Hepatocyte (in vitro differentiated cells): Measurements from ENCODE around the gene CDC25C. TPM values are rescaled to one million over a fixed set of nuclear protein-coding genes. Genes with fewer than 3 reads are reported as not detected.

Experiments used
- DNase-seq: peaks from one replicate; pipeline ENCODE4 v3.0.0-alpha.2; 2016; ENCODE audit warnings: low spot score
- H2AFZ ChIP-seq: fragments of 200-600 bp; sonication (generic); 2 replicates; pipeline ENCODE4 v1.6.0; 2016; ENCODE audit warnings: antibody characterized with exemption, mild to moderate bottlenecking
- H3K27ac ChIP-seq: fragments of 200-600 bp; sonication (generic); 2 replicates; pipeline ENCODE4 v1.5.1; 2016; ENCODE audit warnings: mild to moderate bottlenecking
- H3K27me3 ChIP-seq: fragments of 200-600 bp; sonication (generic); 2 replicates; pipeline ENCODE4 v1.6.1; 2016
- H3K36me3 ChIP-seq: fragments of 200-600 bp; sonication (generic); replicated peaks from 2 replicates; pipeline ENCODE4 v1.5.1; 2016; ENCODE audit warnings: low read depth; ENCODE audit not compliant: insufficient read depth
- H3K4me1 ChIP-seq: fragments of 200-600 bp; sonication (generic); 2 replicates; pipeline ENCODE4 v1.5.1; 2016; ENCODE audit warnings: mild to moderate bottlenecking, moderate library complexity; ENCODE audit not compliant: insufficient read depth
- H3K4me2 ChIP-seq: fragments of 200-600 bp; sonication (generic); 2 replicates; pipeline ENCODE4 v1.6.0; 2016
- H3K4me3 ChIP-seq: fragments of 200-600 bp; sonication (generic); 2 replicates; pipeline ENCODE4 v1.5.1; 2016; ENCODE audit warnings: mild to moderate bottlenecking
- H3K79me2 ChIP-seq: fragments of 200-600 bp; sonication (generic); 2 replicates; pipeline ENCODE4 v1.6.0; 2017; ENCODE audit warnings: mild to moderate bottlenecking
- H3K9me2 ChIP-seq: fragments of 200-600 bp; sonication (generic); replicated peaks from 2 replicates; pipeline ENCODE4 v1.6.0; 2017; ENCODE audit warnings: mild to moderate bottlenecking; ENCODE audit not compliant: insufficient read depth
- H3K9me3 ChIP-seq: fragments of 200-600 bp; sonication (generic); 2 replicates; pipeline ENCODE4 v1.5.1; 2016; ENCODE audit warnings: low read depth, mild to moderate bottlenecking
- H4K20me1 ChIP-seq: fragments of 200-600 bp; sonication (generic); 2 replicates; pipeline ENCODE4 v1.6.0; 2016; ENCODE audit warnings: mild to moderate bottlenecking; ENCODE audit not compliant: insufficient read depth, poor library complexity, severe bottlenecking
- EZH2 ChIP-seq: fragments of 200-600 bp; sonication (generic); IDR thresholded peaks from 2 replicates; pipeline ENCODE4 v1.6.1; 2016; ENCODE audit warnings: antibody characterized with exemption, mild to moderate bottlenecking, borderline replicate concordance
- EZH2phosphoT487 ChIP-seq: fragments of 200-600 bp; sonication (generic); IDR thresholded peaks from one replicate; pipeline ENCODE4 v1.6.1; 2018; ENCODE audit warnings: antibody characterized with exemption, mild to moderate bottlenecking, low read depth, moderate library complexity; ENCODE audit not compliant: unreplicated experiment, severe bottlenecking
- WGBS: methylation state at CpG from one replicate; pipeline ENCODE4 v1.1.6; 2016; ENCODE audit warnings: low lambda C conversion rate; ENCODE audit errors: missing lambda C conversion rate; 5-methylcytosine and 5-hydroxymethylcytosine counted together
- polyA plus RNA-seq: library from polyadenylated mRNA; unstranded; fragments of >200 nt; fragmentation: Nextera tagmentation; extraction: Ambion mirVana; gene quantifications from 2 replicates; pipeline ENCODE4 v1.2.1, GENCODE V29; 2016
- total RNA-seq: library from RNA; depleted of rRNA; stranded (reverse); fragments of >200 nt; gene quantifications from 2 replicates; pipeline ENCODE4 v1.2.3, GENCODE V29; 2014
- TF ChIP-seq, protein P1 (sequence below): fragments of 200-600 bp; sonication (generic); IDR thresholded peaks from 2 replicates; pipeline ENCODE4 v1.5.1; 2016; ENCODE audit warnings: antibody characterized with exemption, mild to moderate bottlenecking; ENCODE audit not compliant: poor library complexity

The CDC25C gene
- total and polyA plus RNA-seq, 2 experiments from 2014 or later = 1.6 to 3.7 TPM

- H3K27me3 ChIP-seq = no peaks in the 10 kb centered on the region
- H3K79me2 ChIP-seq = peaks cover 100% of the 10 kb centered on the region
- no peak overlapping the region for H3K27ac ChIP-seq
- no peak overlapping the region for H2AFZ ChIP-seq
- no peak for TF ChIP-seq EZH2phosphoT487
- TF ChIP-seq, protein P1, sequence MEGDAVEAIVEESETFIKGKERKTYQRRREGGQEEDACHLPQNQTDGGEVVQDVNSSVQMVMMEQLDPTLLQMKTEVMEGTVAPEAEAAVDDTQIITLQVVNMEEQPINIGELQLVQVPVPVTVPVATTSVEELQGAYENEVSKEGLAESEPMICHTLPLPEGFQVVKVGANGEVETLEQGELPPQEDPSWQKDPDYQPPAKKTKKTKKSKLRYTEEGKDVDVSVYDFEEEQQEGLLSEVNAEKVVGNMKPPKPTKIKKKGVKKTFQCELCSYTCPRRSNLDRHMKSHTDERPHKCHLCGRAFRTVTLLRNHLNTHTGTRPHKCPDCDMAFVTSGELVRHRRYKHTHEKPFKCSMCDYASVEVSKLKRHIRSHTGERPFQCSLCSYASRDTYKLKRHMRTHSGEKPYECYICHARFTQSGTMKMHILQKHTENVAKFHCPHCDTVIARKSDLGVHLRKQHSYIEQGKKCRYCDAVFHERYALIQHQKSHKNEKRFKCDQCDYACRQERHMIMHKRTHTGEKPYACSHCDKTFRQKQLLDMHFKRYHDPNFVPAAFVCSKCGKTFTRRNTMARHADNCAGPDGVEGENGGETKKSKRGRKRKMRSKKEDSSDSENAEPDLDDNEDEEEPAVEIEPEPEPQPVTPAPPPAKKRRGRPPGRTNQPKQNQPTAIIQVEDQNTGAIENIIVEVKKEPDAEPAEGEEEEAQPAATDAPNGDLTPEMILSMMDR = no peak
- TF ChIP-seq EZH2 = no peak
- H3K4me1 ChIP-seq = no peaks in the 10 kb centered on the region
- peak overlapping the region; percentile 34 for H3K4me2 ChIP-seq
- H3K9me3 ChIP-seq = no peaks in the 10 kb centered on the region
- DNase-seq = no peak
- H4K20me1 ChIP-seq = peaks cover 88% of the 10 kb centered on the region
- H3K36me3 ChIP-seq = no peaks in the 10 kb centered on the region
- no peak overlapping the region for H3K4me3 ChIP-seq
- no peaks in the 10 kb centered on the region for H3K9me2 ChIP-seq
- WGBS = 59% methylated on average over 4 of the region's 4 CpGs
These were observed 35.2 kb upstream of the CDC25C start for GRCh38 chr5:138366632-138367382.

GRCh38 chr5:138364576-138364975, 33.0 kb upstream of the CDC25C start:
- TF ChIP-seq EZH2 (no peak), EZH2phosphoT487 (no peak)
- TF ChIP-seq, protein P1 = no peak
- H3K79me2 ChIP-seq = peaks cover 100% of the 10 kb centered on the region
- 77% methylated on average over 1 of the region's 1 CpG for WGBS

GRCh38 chr5:138360941-138361452, 29.4 kb upstream of the CDC25C start:
- DNase-seq = no peak
- no peaks in the 10 kb centered on the region for H3K4me1 ChIP-seq
- no peak overlapping the region for H3K27ac ChIP-seq
- H3K79me2 ChIP-seq = peaks cover 100% of the 10 kb centered on the region
- H4K20me1 ChIP-seq = peaks cover 85% of the 10 kb centered on the region
- H3K4me3 ChIP-seq = no peak overlapping the region
- H2AFZ ChIP-seq = no peak overlapping the region
- no peak overlapping the region for H3K4me2 ChIP-seq
- no peaks in the 10 kb centered on the region for H3K27me3 ChIP-seq
- WGBS = 95% methylated on average over 1 of the region's 1 CpG
- no peaks in the 10 kb centered on the region for H3K36me3 ChIP-seq
- TF ChIP-seq, protein P1 = no peak
- TF ChIP-seq EZH2phosphoT487 = no peak
- no peak for TF ChIP-seq EZH2
- H3K9me3 ChIP-seq = no peaks in the 10 kb centered on the region
- no peaks in the 10 kb centered on the region for H3K9me2 ChIP-seq

More at GRCh38 chr5:138364576-138364975, 33.0 kb upstream of the CDC25C start:
- no peak overlapping the region for H2AFZ ChIP-seq
- no peaks in the 10 kb centered on the region for H3K36me3 ChIP-seq
- no peak overlapping the region for H3K27ac ChIP-seq
- no peaks in the 10 kb centered on the region for H3K9me3 ChIP-seq
- no peaks in the 10 kb centered on the region for H3K4me1 ChIP-seq
- H3K27me3 ChIP-seq = no peaks in the 10 kb centered on the region
- H3K4me2 ChIP-seq = no peak overlapping the region
- H3K9me2 ChIP-seq = no peaks in the 10 kb centered on the region
- H4K20me1 ChIP-seq = peaks cover 94% of the 10 kb centered on the region
- no peak overlapping the region for H3K4me3 ChIP-seq
- no peak for DNase-seq
